Calu3 (cell line): ENCODE measurements around the gene MEPE. TPM values are rescaled to one million over a fixed set of nuclear protein-coding genes. Genes with fewer than 3 reads are reported as not detected.
A peak's percentile ranks its signal among the peaks of the same experiment; 100 is the strongest.

Source experiments
- BruUV-seq: library from RNA; stranded (reverse); fragments of 400-500 nt; replicated peaks from 2 replicates; lab custom pipeline; 2021; lab: Mats Ljungman, UMichigan
- CTCF ChIA-PET: fragments of 300-600 bp; sonication (Branson Sonifier 250); formaldehyde crosslinking; loops from one replicate; lab custom pipeline; 2022; ENCODE audit warnings: antibody characterized with exemption; lab: Charles Lee
- DNase-seq: peaks from one replicate; pipeline ENCODE4 v3.0.0; 2022
- H3K27ac Mint-ChIP-seq: one replicate; pipeline ENCODE4 v1.8.0; 2022; ENCODE audit warnings: mixed read lengths; ENCODE audit not compliant: unreplicated experiment
- H3K27me3 Mint-ChIP-seq: one replicate; pipeline ENCODE4 v1.8.0; 2022; ENCODE audit warnings: mixed read lengths; ENCODE audit not compliant: unreplicated experiment
- H3K36me3 Mint-ChIP-seq: one replicate; pipeline ENCODE4 v1.8.0; 2022; ENCODE audit warnings: mild to moderate bottlenecking, moderate library complexity, mixed read lengths; ENCODE audit not compliant: insufficient read depth, unreplicated experiment
- H3K4me1 Mint-ChIP-seq: one replicate; pipeline ENCODE4 v1.8.0; 2022; ENCODE audit warnings: mild to moderate bottlenecking, low read depth, mixed read lengths; ENCODE audit not compliant: unreplicated experiment
- H3K4me3 Mint-ChIP-seq: one replicate; pipeline ENCODE4 v1.8.0; 2022; ENCODE audit warnings: mild to moderate bottlenecking, low read depth, moderate library complexity, mixed read lengths; ENCODE audit not compliant: unreplicated experiment
- H3K9me3 Mint-ChIP-seq: one replicate; pipeline ENCODE4 v1.8.0; 2022; ENCODE audit warnings: low read depth, mixed read lengths; ENCODE audit not compliant: unreplicated experiment
- intact Hi-C: fragments of 100-400 bp; cut with micrococcal nuclease; formaldehyde crosslinking; loops from one replicate; pipeline ENCODE4 v1.10.0; 2022; ENCODE audit not compliant: unreplicated experiment
- total RNA-seq: library from RNA; stranded (reverse); gene quantifications from 2 replicates; pipeline ENCODE4 v1.2.3, GENCODE V29; 2022
- TF ChIP-seq, protein P1 (sequence below): fragments of 200-600 bp; IDR thresholded peaks from one replicate; pipeline ENCODE4 v1.8.0; 2022; ENCODE audit warnings: antibody characterized with exemption; ENCODE audit not compliant: unreplicated experiment

The MEPE gene
- total RNA-seq, 1 experiment from 2014 or later = not detected

GRCh38 chr4:87848622-87849351, 16.0 kb downstream of the MEPE start:
- intact Hi-C loops = loop anchor here (1.0 kb wide), 1 partner anchor 304 kb away; no protein-coding TSS in a partner anchor
- H3K27ac Mint-ChIP-seq = no peak overlapping the region
- H3K27me3 Mint-ChIP-seq = no peaks in the 10 kb centered on the region
- H3K4me3 Mint-ChIP-seq = no peak overlapping the region
- no peaks in the 10 kb centered on the region for H3K36me3 Mint-ChIP-seq
- H3K9me3 Mint-ChIP-seq = no peaks in the 10 kb centered on the region
- no TSS peak for BruUV-seq
- peaks cover 25% of the 10 kb centered on the region for H3K4me1 Mint-ChIP-seq
- TF ChIP-seq, protein P1, sequence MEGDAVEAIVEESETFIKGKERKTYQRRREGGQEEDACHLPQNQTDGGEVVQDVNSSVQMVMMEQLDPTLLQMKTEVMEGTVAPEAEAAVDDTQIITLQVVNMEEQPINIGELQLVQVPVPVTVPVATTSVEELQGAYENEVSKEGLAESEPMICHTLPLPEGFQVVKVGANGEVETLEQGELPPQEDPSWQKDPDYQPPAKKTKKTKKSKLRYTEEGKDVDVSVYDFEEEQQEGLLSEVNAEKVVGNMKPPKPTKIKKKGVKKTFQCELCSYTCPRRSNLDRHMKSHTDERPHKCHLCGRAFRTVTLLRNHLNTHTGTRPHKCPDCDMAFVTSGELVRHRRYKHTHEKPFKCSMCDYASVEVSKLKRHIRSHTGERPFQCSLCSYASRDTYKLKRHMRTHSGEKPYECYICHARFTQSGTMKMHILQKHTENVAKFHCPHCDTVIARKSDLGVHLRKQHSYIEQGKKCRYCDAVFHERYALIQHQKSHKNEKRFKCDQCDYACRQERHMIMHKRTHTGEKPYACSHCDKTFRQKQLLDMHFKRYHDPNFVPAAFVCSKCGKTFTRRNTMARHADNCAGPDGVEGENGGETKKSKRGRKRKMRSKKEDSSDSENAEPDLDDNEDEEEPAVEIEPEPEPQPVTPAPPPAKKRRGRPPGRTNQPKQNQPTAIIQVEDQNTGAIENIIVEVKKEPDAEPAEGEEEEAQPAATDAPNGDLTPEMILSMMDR = peak; percentile 42
- CTCF ChIA-PET = interaction anchor here (1.0 to 1.3 kb wide), 3 partner anchors 125 to 304 kb away, joined by 3 to 7 read pairs (median 3); no protein-coding TSS in a partner anchor
- peak; percentile 40 for DNase-seq

DNA sequence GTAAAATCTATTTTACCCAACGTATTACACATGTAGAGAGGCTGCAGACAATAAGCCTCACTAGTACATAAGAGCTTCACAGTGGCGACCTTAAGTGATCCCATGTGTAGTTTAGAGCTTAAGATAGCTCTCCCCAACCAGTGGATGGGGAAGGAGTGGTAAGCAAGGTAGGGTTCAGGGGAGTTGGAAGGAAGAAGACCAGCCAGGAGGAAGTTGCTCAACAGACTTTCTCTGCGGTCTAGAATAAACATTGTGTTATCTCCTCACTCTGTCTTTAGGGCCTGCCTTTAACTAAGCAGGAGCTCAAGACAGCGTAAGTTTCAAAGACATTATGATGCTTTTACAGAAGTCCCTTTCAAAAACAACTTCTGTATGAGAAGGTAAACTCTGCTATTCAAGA, 16.8 kb downstream of the MEPE start:
- Mint-ChIP-seq H3K27ac (no peak overlapping the region), H3K9me3 (no peaks in the 10 kb centered on the region), H3K4me1 (peaks cover 29% of the 10 kb centered on the region), H3K4me3 (no peak overlapping the region), H3K36me3 (no peaks in the 10 kb centered on the region), H3K27me3 (no peaks in the 10 kb centered on the region)
- intact Hi-C loops = loop anchor here (1.0 to 5.0 kb wide), 2 partner anchors 305 to 363 kb away; no protein-coding TSS in a partner anchor
- BruUV-seq = no TSS peak
- CTCF ChIA-PET = interaction anchor here (1.0 to 1.3 kb wide), 3 partner anchors 124 to 305 kb away, joined by 3 to 7 read pairs (median 3); no protein-coding TSS in a partner anchor
- DNase-seq = no peak
- TF ChIP-seq, protein P1 = no peak

DNA sequence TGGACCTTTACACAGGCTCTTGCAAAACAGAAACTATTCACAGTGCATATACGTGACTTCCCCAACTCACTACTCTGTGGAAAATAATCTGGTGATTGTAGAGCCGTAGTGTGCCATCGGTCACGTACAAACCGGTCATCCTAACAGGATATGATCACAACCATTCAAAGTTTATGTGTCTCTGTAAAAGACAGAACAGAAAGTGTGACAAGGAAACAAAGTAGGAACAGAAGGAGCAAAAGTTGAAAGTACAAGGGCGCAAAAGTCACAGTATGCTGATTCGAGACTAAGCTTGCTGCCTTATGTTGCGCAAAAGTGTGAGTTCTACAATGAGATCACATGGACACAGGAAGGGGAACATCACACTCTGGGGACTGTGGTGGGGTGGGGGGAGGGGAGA, 18.6 kb downstream of the MEPE start:
- H3K36me3 Mint-ChIP-seq = no peaks in the 10 kb centered on the region
- H3K4me1 Mint-ChIP-seq = peaks cover 44% of the 10 kb centered on the region
- DNase-seq = no peak
- CTCF ChIA-PET = interaction anchor here (1.2 kb wide), 1 partner anchor 134 kb away, joined by 3 read pairs; no protein-coding TSS in a partner anchor
- TF ChIP-seq, protein P1 = no peak
- no peaks in the 10 kb centered on the region for H3K9me3 Mint-ChIP-seq
- intact Hi-C loops = loop anchor here (5.0 kb wide), 1 partner anchor 361 kb away; no protein-coding TSS in a partner anchor
- no peak overlapping the region for H3K27ac Mint-ChIP-seq
- H3K4me3 Mint-ChIP-seq = no peak overlapping the region
- BruUV-seq = no TSS peak
- H3K27me3 Mint-ChIP-seq = no peaks in the 10 kb centered on the region

DNA sequence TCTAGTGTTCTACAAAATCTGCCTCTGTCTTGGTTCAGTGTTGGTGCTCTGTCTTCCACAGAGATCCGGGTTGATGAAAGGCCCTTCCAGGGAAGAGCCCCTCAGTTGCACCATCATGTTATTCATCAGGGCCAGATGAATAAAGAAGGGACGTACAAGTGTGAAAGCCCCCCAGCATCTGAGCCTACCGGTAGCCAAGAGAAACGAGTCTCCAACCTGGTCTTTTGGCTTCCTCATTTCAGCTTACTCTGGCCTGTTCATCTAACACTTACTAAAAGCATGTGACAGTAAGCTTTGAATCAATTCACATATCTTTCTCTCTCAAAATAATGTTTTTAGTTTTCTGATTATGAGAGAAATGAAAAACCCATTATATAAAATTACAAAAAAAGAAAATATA, 19.2 kb downstream of the MEPE start:
- no peaks in the 10 kb centered on the region for H3K27me3 Mint-ChIP-seq
- peaks cover 50% of the 10 kb centered on the region for H3K4me1 Mint-ChIP-seq
- H3K9me3 Mint-ChIP-seq = no peaks in the 10 kb centered on the region
- CTCF ChIA-PET = interaction anchor here (1.2 kb wide), 1 partner anchor 114 kb away, joined by 4 read pairs; no protein-coding TSS in a partner anchor
- intact Hi-C loops = loop anchor here (5.0 kb wide), 1 partner anchor 360 kb away; no protein-coding TSS in a partner anchor
- H3K4me3 Mint-ChIP-seq = no peak overlapping the region
- no peak for DNase-seq
- H3K36me3 Mint-ChIP-seq = no peaks in the 10 kb centered on the region
- TF ChIP-seq, protein P1 = no peak
- no peak overlapping the region for H3K27ac Mint-ChIP-seq
- BruUV-seq = no TSS peak
